HEK293T (cell line): Measurements from ENCODE around the gene FAM171A1.

ENCODE experiments used
- ARNT ChIP-seq: fragments of 450-650 bp; IDR thresholded peaks from 2 replicates; pipeline ENCODE4 v1.6.1; 2017; ENCODE audit warnings: mild to moderate bottlenecking
- BHLHE40 ChIP-seq: fragments of 450-650 bp; IDR thresholded peaks from 2 replicates; pipeline ENCODE4 v1.6.1; 2016; ENCODE audit warnings: mild to moderate bottlenecking, moderate library complexity, borderline replicate concordance
- FOXM1 ChIP-seq: fragments of 450-650 bp; IDR thresholded peaks from 2 replicates; pipeline ENCODE4 v1.6.1; 2017; ENCODE audit warnings: mild to moderate bottlenecking, borderline replicate concordance
- NFRKB ChIP-seq: fragments of 450-650 bp; IDR thresholded peaks from 2 replicates; pipeline ENCODE4 v1.6.1; 2016; ENCODE audit warnings: mild to moderate bottlenecking, moderate library complexity
- SP1 ChIP-seq: fragments of 450-650 bp; IDR thresholded peaks from 2 replicates; pipeline ENCODE4 v1.6.1; 2017
- SUZ12 ChIP-seq: fragments of 450-650 bp; IDR thresholded peaks from 2 replicates; pipeline ENCODE4 v1.6.1; 2016; ENCODE audit warnings: mild to moderate bottlenecking
- TARDBP ChIP-seq: fragments of 450-650 bp; IDR thresholded peaks from 2 replicates; pipeline ENCODE4 v1.6.1; 2016

- no peak for TF ChIP-seq TARDBP
- TF ChIP-seq FOXM1 = no peak
- TF ChIP-seq BHLHE40 = no peak
- TF ChIP-seq SUZ12 = no peak
- TF ChIP-seq NFRKB = no peak
- no peak for TF ChIP-seq ARNT
- no peak for TF ChIP-seq SP1
These were observed 3.6 kb downstream of the FAM171A1 start for GRCh38 chr10:15367296-15368085.
